Measurements from ENCODE around the gene TXNRD1.
"Not testable (repeated sequence)": the region's sequence is repeated elsewhere in the genome, so short reads cannot be mapped to it uniquely, and the experiment has no call there.

Gene TXNRD1

DNA sequence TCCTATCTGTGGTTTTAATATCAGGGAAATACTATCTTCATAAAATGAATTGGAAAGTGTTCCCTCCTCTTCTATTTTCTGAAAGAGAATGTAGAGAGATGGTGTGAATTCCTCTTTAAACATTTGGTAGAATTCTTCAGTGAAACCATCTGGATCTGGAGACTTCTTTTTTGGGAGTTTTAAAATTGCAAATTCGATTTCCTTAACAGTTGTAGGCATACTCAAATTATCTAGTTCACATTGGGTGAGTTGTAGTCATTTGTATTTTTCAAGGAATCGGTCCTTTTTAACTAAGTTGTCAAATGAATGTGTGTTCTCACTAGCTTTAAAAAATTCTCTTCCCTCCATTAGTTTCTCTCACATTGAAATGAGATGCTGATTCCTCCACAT is 165.8 kb downstream of the TXNRD1 start:
- H3K27ac ChIP-seq (ENCODE audit: low read depth in 2 of 2, low read length in 2 of 2) = no peak overlapping the region
- no peaks in the 10 kb centered on the region for H3K4me1 ChIP-seq (ENCODE audit: control insufficient read depth in 2 of 2, insufficient read depth in 2 of 2, low read length in 2 of 2)
- H3K9me3 ChIP-seq (ENCODE audit: control insufficient read depth in 2 of 2, low read length in 2 of 2) = no peaks in the 10 kb centered on the region
- H3K36me3 ChIP-seq (ENCODE audit: control insufficient read depth in 2 of 2, insufficient read depth in 2 of 2, low read length in 2 of 2) = no peaks in the 10 kb centered on the region
- H3K27me3 ChIP-seq (ENCODE audit: control insufficient read depth in 2 of 2, insufficient read depth in 2 of 2, low read length in 2 of 2) = peaks cover 0 to 2% of the 10 kb centered on the region in 2 donors
- no peak overlapping the region for H3K9ac ChIP-seq (ENCODE audit: low read depth in 1 of 2, low read length in 2 of 2)
- no peak overlapping the region for H3K4me3 ChIP-seq (ENCODE audit: low read length in 2 of 2)

GRCh38 chr12:104381731-104382480 is 166.3 kb downstream of the TXNRD1 start:
- H3K27ac ChIP-seq (ENCODE audit: low read depth in 2 of 2, low read length in 2 of 2) = no peak overlapping the region
- H3K27me3 ChIP-seq (ENCODE audit: control insufficient read depth in 2 of 2, insufficient read depth in 2 of 2, low read length in 2 of 2) = peaks cover 0 to 2% of the 10 kb centered on the region in 2 donors
- H3K4me3 ChIP-seq (ENCODE audit: low read length in 2 of 2) = no peak overlapping the region
- no peaks in the 10 kb centered on the region for H3K36me3 ChIP-seq (ENCODE audit: control insufficient read depth in 2 of 2, insufficient read depth in 2 of 2, low read length in 2 of 2)
- H3K4me1 ChIP-seq (ENCODE audit: control insufficient read depth in 2 of 2, insufficient read depth in 2 of 2, low read length in 2 of 2) = no peaks in the 10 kb centered on the region
- H3K9ac ChIP-seq (ENCODE audit: low read depth in 1 of 2, low read length in 2 of 2) = no peak overlapping the region
- H3K9me3 ChIP-seq (ENCODE audit: control insufficient read depth in 2 of 2, low read length in 2 of 2) = no peaks in the 10 kb centered on the region

- Histone ChIP-seq H3K4me1 (ENCODE audit: control insufficient read depth in 2 of 2, insufficient read depth in 2 of 2, low read length in 2 of 2) (no peaks in the 10 kb centered on the region), H3K27ac (ENCODE audit: low read depth in 2 of 2, low read length in 2 of 2) (no peak overlapping the region), H3K4me3 (ENCODE audit: low read length in 2 of 2) (no peak overlapping the region), H3K27me3 (ENCODE audit: control insufficient read depth in 2 of 2, insufficient read depth in 2 of 2, low read length in 2 of 2) (peaks cover 0 to 2% of the 10 kb centered on the region in 2 donors), H3K9me3 (ENCODE audit: control insufficient read depth in 2 of 2, low read length in 2 of 2) (no peaks in the 10 kb centered on the region), H3K36me3 (ENCODE audit: control insufficient read depth in 2 of 2, insufficient read depth in 2 of 2, low read length in 2 of 2) (no peaks in the 10 kb centered on the region), H3K9ac (ENCODE audit: low read depth in 1 of 2, low read length in 2 of 2) (no peak overlapping the region)
Measured at GRCh38 chr12:104384141-104384880, 168.7 kb downstream of the TXNRD1 start.

DNA sequence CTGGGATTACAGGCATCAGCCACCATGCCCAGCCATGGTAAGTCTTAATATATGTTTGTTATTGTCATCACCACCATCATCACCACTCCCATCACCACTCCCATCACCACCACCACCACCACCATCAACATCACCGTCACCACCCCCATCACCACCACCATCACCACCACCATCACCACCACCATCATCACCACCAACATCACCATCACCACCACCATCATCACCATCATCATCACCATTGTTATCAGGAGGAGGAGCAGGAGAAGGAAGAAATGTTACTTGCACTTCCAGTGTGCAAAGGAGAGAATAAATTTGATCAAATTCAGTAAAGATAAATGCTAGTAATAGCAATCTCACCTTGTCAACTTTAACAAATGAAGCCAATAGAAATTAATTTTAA is 169.9 kb downstream of the TXNRD1 start:
- Histone ChIP-seq H3K36me3 (ENCODE audit: control insufficient read depth in 2 of 2, insufficient read depth in 2 of 2, low read length in 2 of 2) (no peaks in the 10 kb centered on the region), H3K4me1 (ENCODE audit: control insufficient read depth in 2 of 2, insufficient read depth in 2 of 2, low read length in 2 of 2) (no peaks in the 10 kb centered on the region), H3K27me3 (ENCODE audit: control insufficient read depth in 2 of 2, insufficient read depth in 2 of 2, low read length in 2 of 2) (peaks cover 0 to 2% of the 10 kb centered on the region in 2 donors), H3K9me3 (ENCODE audit: control insufficient read depth in 2 of 2, low read length in 2 of 2) (no peaks in the 10 kb centered on the region), H3K4me3 (ENCODE audit: low read length in 2 of 2) (no peak overlapping the region), H3K9ac (ENCODE audit: low read depth in 1 of 2, low read length in 2 of 2) (no peak overlapping the region), H3K27ac (ENCODE audit: low read depth in 2 of 2, low read length in 2 of 2) (no peak overlapping the region)

DNA sequence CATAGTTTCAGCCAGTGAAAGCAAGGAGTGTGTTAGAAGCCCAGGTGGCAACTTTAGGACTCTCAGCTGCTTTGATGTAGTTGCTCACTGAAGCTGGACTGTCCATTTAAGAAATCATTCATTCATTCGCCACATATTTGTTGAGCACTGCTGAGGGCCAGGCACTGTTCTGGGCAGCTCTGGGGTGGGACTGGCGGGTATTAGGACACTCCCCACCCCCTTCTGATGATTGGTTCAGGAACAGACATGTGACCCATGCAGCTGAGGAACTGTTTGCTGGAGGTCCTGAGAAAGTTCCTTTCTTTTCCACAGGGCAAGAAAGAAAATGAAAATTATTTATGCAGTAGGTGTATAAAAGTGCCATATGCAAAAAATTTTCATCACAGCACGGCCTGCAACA is 170.9 kb downstream of the TXNRD1 start:
- no peaks in the 10 kb centered on the region for H3K36me3 ChIP-seq (ENCODE audit: control insufficient read depth in 2 of 2, insufficient read depth in 2 of 2, low read length in 2 of 2)
- no peaks in the 10 kb centered on the region for H3K4me1 ChIP-seq (ENCODE audit: control insufficient read depth in 2 of 2, insufficient read depth in 2 of 2, low read length in 2 of 2)
- H3K4me3 ChIP-seq (ENCODE audit: low read length in 2 of 2) = no peak overlapping the region
- no peak overlapping the region for H3K27ac ChIP-seq (ENCODE audit: low read depth in 2 of 2, low read length in 2 of 2)
- no peaks in the 10 kb centered on the region for H3K9me3 ChIP-seq (ENCODE audit: control insufficient read depth in 2 of 2, low read length in 2 of 2)
- H3K9ac ChIP-seq (ENCODE audit: low read depth in 1 of 2, low read length in 2 of 2) = no peak overlapping the region
- peaks cover 0 to 2% of the 10 kb centered on the region in 2 donors for H3K27me3 ChIP-seq (ENCODE audit: control insufficient read depth in 2 of 2, insufficient read depth in 2 of 2, low read length in 2 of 2)

DNA sequence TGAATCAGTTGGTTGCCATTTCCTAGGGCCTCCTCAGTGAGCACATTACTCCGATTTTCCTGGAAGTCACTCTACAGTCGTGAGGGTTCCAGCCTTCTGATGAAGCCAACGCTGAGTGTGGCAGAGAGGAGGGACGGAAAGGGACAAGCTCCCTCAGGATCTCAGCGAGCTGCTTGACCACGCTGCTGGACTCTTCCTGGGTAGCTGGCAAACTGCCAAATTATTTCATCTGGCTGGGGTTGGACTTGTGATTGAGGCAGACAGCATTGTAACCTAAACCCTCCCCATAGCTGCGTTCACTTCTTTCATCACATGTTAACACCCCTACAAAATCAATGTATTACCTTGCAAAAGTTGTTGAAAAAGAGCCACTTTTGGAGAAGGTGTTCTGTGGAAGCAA is 171.6 kb downstream of the TXNRD1 start:
- no peak overlapping the region for H3K27ac ChIP-seq (ENCODE audit: low read depth in 2 of 2, low read length in 2 of 2)
- no peak overlapping the region for H3K4me3 ChIP-seq (ENCODE audit: low read length in 2 of 2)

DNA sequence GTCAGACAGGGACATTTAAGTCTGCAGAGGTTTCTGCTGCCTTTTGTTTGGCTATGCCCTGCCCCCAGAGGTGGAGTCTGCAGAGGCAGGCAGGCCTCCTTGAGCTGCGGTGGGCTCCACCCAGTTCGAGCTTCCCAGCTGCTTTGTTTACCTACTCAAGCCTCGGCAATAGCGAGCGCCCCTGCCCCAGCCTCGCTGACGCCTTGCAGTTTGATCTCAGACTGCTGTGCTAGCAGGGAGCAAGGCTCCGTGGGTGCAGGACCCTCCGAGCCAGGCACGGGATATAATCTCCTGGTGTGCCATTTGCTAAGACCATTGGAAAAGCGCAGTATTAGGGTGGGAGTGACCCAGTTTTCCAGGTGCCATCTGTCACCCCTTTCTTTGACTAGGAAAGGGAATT is 178.5 kb downstream of the TXNRD1 start:
- not testable (repeated sequence) for H3K4me1 ChIP-seq (ENCODE audit: control insufficient read depth in 2 of 2, insufficient read depth in 2 of 2, low read length in 2 of 2); H3K36me3 ChIP-seq (ENCODE audit: control insufficient read depth in 2 of 2, insufficient read depth in 2 of 2, low read length in 2 of 2); H3K9ac ChIP-seq (ENCODE audit: low read depth in 1 of 2, low read length in 2 of 2); H3K9me3 ChIP-seq (ENCODE audit: control insufficient read depth in 2 of 2, low read length in 2 of 2); H3K27ac ChIP-seq (ENCODE audit: low read depth in 2 of 2, low read length in 2 of 2); H3K4me3 ChIP-seq (ENCODE audit: low read length in 2 of 2); H3K27me3 ChIP-seq (ENCODE audit: control insufficient read depth in 2 of 2, insufficient read depth in 2 of 2, low read length in 2 of 2)

More for the DNA sequence above, 171.6 kb downstream of the TXNRD1 start:
- Histone ChIP-seq H3K9ac (ENCODE audit: low read depth in 1 of 2, low read length in 2 of 2) (no peak overlapping the region), H3K27me3 (ENCODE audit: control insufficient read depth in 2 of 2, insufficient read depth in 2 of 2, low read length in 2 of 2) (no peaks in the 10 kb centered on the region), H3K4me1 (ENCODE audit: control insufficient read depth in 2 of 2, insufficient read depth in 2 of 2, low read length in 2 of 2) (no peaks in the 10 kb centered on the region), H3K36me3 (ENCODE audit: control insufficient read depth in 2 of 2, insufficient read depth in 2 of 2, low read length in 2 of 2) (no peaks in the 10 kb centered on the region), H3K9me3 (ENCODE audit: control insufficient read depth in 2 of 2, low read length in 2 of 2) (no peaks in the 10 kb centered on the region)

All from mucosa of rectum (tissue), 2 donors.